C4-2B (cell line): ENCODE measurements around the gene CLCA2.

Experiments
- H3K27ac ChIP-seq: fragments of 450-650 bp; 2 replicates; pipeline ENCODE4 v1.5.1; 2017
- ZFX ChIP-seq: fragments of 450-650 bp; IDR thresholded peaks from 2 replicates; pipeline ENCODE4 v1.6.1; 2017
- TF ChIP-seq, protein P1 (sequence below): fragments of 450-650 bp; conservative IDR thresholded peaks from 2 replicates; pipeline ENCODE4 v1.5.1; 2017; ENCODE audit warnings: mild to moderate bottlenecking

Gene CLCA2

DNA sequence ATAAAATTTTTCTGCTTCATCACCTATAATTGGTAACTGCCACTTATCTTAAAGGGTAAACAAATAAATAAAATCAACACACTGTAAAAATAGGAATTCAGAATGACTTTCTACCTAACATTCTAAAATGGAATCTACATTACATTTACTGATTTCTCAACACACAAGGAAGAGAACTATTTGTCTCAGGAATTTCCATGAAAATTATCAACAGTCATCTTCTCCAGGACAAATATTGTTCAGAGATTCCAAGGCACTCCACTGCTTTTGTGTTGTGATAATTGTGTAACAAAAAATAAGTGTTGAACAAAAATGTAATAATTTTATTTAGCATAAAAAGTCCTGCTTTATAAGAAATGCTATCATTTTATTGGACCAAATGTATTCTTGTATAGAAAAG, 35.2 kb upstream of the CLCA2 start:
- no peak overlapping the region for H3K27ac ChIP-seq
- no peak for TF ChIP-seq ZFX
- TF ChIP-seq, protein P1, sequence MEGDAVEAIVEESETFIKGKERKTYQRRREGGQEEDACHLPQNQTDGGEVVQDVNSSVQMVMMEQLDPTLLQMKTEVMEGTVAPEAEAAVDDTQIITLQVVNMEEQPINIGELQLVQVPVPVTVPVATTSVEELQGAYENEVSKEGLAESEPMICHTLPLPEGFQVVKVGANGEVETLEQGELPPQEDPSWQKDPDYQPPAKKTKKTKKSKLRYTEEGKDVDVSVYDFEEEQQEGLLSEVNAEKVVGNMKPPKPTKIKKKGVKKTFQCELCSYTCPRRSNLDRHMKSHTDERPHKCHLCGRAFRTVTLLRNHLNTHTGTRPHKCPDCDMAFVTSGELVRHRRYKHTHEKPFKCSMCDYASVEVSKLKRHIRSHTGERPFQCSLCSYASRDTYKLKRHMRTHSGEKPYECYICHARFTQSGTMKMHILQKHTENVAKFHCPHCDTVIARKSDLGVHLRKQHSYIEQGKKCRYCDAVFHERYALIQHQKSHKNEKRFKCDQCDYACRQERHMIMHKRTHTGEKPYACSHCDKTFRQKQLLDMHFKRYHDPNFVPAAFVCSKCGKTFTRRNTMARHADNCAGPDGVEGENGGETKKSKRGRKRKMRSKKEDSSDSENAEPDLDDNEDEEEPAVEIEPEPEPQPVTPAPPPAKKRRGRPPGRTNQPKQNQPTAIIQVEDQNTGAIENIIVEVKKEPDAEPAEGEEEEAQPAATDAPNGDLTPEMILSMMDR: no peak

DNA sequence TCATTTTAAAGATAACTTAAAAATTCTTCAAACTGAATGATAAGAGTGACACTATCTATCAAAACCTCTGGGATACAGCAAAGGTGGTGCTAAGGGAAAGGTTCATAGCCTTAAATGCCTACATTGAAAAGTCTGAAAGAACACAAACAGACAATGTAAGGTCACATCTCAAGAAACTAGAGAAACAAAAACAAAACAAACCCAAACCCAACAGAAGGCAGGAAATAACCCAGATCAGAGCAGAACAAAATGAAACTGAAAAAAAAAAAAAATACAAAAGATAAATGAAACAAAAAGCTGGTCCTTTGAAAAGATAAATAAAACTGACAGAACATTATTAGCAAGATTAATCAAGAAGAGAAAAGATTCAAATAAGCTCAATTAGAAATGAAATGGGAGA, 34.7 kb upstream of the CLCA2 start:
- no peak overlapping the region for H3K27ac ChIP-seq
- TF ChIP-seq, protein P1: no peak
- no peak for TF ChIP-seq ZFX

DNA sequence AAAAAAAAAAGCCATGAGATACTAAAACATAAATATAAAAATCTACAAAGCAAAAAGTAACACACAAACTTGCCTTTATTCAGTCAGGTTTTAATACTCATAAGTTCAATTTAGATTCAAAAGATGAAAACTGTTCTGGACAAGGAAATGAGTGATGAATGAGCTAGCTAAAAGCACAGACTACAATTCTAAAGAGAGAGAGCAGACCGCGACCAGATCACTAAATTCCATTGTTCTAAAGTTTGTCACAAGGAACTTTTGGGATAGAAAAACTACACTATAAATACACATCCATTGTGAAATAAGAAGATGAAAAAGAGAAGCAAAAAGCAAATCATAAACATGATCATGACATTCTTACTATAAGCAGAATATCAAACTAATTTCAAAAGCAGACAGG, 29.6 kb upstream of the CLCA2 start:
- TF ChIP-seq, protein P1: no peak
- TF ChIP-seq ZFX: no peak
- H3K27ac ChIP-seq: no peak overlapping the region

DNA sequence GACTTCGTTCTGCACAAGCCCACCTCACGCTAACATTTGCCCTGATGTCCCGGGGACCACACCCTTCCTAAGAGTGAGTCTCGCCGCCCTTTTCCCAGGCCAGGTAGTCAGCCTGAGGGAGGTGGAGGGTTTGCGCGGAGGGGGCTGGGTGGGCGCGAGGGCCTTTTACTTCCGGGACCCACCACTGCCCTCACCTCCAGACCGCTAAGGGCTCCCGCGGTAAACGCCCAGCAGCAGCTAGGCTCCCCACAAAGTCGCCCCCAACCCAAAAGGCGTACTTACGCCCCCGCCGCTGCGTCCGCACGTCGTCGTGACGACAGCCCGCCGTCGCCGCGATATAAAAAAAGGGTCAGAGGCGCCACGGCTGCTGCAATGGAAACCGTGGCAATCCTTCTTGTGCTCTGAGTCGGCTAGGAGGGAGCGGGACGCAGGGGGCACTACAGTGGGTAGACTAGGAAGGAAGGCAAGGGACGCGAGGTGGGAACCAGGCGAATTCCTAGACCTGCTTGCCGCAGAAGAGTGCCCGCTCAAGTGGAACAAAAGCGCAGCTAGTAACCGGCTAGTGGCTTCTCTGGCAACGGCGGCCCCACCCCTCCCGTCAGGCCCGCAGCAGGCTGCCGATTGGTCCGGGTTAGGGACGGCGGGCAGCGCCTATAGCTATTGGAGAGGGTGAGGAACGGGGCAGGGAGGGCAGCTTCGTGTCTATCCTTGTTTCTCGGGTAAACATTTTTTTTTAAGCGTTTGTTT, 28.0 kb upstream of the CLCA2 start, which contains the start of gene ODF2L:
Gene ODF2L (minus strand): TSS at position 573 of the 747 bp plus-strand sequence. CDS start 9,296 bp downstream, outside the sequence.
- peak within 1 kb of the TSS; percentile 68 for H3K27ac ChIP-seq
- TF ChIP-seq ZFX: no peak
- TF ChIP-seq, protein P1: no peak

DNA sequence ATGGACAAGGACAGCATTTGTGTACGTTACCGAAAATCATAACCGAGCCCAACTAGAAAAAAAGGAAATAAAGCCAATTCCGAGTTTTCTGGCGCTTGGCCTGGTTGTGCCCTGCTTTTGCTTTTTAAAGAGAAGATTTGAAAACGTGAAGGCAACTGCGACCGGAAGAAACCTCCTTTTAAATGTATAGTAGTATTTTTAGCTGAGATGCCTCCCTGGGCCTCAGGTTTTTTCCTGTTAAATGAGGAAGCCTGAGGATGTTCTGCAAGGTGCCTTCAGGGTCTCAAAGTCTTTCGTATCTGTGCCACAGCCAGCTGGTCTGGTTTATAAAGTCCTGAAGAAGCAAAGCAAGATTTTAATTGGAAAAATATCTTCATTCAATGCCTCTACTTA, 27.5 kb upstream of the CLCA2 start:
- TF ChIP-seq, protein P1: no peak
- no peak for TF ChIP-seq ZFX
- H3K27ac ChIP-seq: peak overlapping the region; percentile 68

DNA sequence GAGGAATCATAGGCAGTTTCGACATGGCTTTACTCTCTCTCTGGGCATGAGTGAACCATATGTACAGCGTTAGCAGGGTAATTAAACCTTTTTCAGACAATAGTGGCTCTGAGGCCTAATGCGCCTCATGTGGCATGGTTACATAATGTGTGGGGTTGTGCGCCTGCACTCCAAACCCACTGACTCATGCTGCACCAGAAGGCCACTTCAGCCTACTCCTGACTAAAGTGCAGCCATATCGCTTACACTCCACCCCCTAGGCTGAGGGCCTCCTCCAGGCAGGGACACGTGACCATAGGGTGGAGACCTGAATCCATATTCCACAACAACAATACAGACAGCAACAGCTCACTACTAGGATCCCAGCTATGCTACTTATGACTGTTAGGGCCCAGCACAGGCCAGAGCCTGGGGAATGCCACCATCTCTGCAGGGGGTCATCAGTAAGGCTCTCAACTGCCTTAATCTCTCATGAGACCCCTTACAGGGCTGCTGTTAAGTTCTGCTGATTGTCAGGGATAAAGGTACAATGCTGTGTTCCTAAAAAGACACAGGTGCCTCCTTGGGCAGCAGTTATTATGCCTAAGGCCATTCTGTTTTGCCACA, 14.5 kb upstream of the CLCA2 start:
- TF ChIP-seq ZFX: no peak
- no peak overlapping the region for H3K27ac ChIP-seq

DNA sequence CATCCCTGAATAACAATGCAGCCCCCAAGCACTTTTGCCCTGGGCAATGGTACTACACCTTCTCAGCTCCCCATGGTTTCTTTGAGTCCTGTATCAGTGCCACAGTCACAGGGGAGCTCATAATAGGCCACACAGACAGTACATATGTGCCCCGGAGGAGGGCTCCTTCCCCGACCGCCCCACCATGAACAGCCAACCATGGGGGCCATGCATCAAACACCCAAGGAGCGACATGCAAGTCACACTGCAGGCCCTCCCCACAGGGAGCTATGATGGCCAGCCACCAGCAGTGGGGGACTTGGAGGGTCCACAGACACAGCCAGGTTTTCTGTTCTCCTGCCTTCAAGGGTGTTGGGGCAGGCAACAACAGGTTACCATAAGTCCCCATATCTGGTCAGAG, 13.1 kb upstream of the CLCA2 start:
- TF ChIP-seq, protein P1: no peak
- no peak for TF ChIP-seq ZFX
- no peak overlapping the region for H3K27ac ChIP-seq
